Measurements from ENCODE around the gene TREML4.
A peak's percentile ranks its signal among the peaks of the same experiment; 100 is the strongest.
"Not testable (repeated sequence)": the region's sequence is repeated elsewhere in the genome, so short reads cannot be mapped to it uniquely, and the experiment has no call there.

Gene TREML4

DNA sequence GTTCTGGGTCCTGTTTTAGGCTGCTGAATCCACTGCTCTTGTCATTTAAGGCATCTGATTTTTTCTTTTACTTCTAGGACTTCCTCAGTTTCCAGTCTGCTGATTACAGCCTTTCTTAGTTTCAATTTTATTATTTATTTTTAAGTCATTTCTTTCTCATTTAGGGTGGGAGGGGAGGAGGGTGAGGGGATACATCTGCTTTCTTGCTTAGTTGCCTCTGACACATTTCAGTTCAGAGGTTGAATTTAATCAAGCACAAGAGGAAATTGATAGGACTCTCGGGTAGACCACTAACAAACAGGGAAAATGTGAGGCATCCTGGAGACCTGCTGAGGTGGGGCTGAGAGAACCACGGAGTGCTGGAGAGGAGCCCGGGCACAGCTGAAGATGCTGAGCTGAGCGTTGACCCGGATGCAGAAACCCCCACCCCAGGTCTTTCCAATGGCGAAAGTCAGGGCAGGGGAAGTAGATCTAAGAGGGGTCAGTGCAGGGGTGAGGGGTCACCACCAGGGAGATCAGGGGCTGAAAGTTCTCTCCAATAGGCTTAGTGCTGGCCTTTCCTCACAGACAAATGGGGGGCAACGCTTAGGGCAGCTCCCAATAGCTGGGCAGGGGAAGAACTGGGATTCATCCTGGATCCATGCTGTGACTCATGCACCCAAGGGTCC is 19.6 kb upstream of the TREML4 start:
- DNase-seq (ENCODE audit: low spot score), result no peak

DNA sequence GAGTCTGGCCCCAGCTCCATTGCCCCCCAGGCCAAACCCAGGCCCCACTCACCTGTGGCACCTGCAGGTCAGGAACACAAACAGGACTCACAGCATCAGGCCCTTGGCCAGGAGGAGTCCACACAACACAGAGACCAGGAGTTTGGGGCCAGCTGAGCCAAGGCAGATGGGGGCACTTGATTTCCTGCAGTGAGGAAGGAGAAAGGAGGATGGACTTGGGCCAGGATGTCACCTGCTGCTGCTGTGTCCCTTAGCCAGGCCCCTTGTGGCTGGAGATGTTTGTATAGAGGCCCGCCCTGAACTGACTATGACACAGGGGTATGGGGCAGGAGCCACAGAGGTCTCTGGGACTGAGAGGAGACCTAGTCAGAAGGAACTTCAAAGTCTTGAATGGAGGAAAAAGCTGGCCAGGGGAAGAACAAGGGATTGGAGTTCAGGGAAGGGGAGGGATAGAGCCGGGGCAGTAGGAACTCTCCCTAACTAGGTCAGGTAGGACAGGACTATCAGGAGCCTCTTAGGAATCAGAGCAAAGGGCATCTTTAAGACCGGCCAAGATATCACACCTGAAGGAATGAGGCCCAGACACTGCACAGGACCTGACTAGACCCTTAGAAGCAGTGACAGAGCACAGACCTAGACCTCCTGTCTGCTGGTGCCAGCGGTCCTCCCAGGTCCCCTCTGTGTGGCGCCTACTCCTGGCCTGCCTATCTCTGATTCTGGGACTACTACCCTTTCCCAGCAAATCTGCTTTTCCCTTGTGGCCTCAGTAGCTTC is 18.4 kb upstream of the TREML4 start:
- no peak for DNase-seq (ENCODE audit: low spot score)

DNA sequence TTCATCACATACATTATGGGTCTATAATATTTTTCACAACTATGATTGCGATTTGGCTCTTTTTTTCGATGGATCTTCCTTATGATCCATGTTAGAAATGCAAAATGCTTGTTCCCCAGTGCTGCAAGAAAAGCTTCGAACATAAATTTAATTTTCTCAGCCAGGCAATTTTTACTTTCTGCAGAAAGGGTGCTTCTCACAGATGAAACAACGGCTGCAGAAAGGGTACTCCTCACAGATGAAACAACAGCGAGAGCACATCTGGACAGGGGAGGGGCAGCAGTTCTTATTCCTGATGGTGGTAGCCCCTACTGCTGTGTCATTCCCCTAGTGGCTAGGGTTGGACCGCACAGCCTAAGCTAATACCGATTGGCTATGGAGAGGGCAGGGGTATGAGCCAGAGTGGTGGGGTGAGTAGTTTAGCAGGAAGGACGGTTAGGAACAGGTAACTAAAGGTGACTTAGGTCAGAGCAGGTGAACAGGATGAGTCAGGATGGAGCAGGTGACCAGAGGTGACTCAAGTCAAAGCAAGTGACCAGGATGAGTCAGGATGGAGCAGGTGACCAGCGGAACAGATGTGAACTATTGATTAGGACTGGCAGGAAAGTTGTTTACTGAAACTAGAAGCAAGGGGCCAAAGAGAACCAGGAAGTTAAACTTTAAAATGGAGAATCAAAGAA is 13.4 kb upstream of the TREML4 start:
- peak; percentile 7 for DNase-seq (ENCODE audit: low spot score)

DNA sequence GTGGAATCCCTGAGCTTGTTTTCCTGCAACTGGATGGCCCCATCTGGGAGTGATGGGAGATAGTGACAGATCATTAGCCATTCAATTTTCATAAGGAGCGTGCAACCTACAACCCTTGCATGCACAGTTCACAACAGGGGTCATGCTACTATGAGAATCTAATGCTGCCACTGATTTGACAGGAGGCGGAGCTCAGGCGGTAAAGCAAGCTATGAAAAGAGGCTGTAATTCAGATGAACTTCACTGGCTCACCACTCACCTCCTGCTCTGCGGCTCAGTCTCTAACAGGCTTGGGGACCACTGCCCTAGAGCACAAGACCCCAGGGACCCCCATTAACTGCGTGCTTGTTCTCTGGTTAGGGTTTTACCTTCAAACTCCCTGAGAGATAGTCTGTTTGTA is 12.4 kb upstream of the TREML4 start:
- no peak for DNase-seq (ENCODE audit: low spot score)

DNA sequence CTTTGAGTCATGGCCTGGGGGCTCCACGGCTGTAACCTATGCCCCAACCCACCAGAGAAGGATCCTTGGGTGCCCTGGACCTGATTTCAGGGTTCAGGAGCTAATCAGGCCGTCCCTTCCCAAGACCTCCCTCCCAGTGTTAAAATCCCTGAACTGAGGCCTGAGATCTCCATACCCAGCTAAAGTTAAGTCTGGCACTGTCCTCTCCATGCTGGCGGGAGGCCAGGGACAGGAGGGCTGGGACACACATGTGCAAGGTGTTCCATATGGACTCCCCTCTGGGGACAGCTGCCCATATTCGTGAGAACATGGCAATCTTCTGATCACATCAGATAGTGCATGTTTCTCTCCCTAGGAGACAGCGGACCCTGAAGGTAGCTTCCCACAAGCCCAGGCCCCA is 11.5 kb upstream of the TREML4 start:
- no peak for DNase-seq (ENCODE audit: low spot score)

DNA sequence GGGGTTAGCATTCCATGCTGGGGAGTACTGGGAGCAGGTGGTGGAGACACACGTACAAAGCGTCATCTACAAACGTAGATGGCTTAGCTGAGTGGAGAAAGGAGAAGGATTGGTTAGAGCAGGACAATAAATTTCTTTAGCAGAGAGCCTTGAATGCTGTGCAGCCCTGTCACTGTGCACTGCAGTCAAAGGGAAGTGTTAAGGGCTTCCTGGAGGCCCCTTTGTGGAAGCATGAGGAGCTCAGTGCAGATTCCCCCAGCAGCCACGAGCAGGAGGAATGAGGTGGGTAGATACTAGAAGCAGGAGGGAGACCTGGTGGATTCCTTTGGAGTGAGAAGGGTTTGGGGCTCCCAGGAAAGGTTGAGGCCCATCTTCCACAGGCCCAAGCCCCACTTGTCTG is 6.1 kb upstream of the TREML4 start:
- no peak for DNase-seq (ENCODE audit: low spot score)

DNA sequence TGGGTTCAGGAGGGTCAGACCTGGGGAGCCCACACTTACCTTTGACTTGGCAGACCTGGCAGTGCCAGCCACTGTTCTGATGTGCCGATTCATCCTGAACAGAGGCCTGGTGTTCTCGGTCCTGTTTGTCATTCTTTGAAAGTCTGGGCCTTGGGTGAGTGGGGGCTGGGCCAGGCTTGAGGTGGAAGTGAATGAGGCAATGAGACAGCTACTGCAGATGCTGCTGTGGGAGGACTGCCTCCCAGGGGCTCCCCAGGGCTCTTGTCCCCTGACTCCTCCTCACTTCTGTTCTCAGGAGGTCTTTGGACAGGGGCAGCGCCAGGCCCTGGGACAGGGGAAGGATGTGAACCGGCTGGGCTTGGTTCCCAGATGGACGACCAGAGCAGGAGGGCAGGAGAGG is 5.6 kb upstream of the TREML4 start:
- no peak for DNase-seq (ENCODE audit: low spot score)

DNA sequence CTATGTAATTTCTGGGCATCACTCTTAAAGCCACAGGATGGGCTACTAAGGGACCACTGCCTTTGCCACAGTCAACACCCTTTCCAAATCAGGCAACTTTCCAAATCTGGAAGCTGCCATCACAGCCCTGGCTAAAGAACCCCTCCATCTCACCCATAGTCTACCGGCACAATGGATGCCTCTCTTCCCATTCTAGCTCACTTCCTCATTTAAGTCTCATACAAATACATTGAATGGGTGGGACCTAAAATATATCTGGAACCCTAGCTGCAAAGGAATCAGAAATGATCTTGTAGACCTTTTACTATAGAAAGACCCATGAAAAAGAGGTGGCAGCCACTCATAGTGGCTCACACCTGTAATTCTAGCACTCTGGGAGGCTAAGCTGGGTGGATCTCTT is 3.3 kb upstream of the TREML4 start:
- DNase-seq (ENCODE audit: low spot score), result no peak

DNA sequence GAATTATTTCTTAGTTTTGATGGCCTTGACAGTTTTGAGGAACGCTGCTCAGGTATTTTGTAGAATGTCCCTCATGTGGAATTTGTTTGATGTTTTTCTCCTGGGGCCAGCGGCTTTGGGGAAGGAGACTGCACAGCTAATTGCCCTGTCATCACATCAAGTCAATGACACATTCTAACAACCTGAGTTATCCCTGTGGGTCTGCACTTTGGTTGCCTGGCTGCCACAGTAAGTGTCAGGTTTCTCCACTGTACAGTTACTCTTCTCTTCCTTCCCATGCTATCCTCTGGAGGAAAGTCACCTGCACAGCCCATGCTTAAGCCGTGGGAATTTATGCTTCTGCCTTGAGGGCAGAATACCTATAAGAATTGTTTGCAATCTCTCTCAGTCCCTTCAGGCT is 1.4 kb upstream of the TREML4 start:
- DNase-seq (ENCODE audit: low spot score), result no peak

DNA sequence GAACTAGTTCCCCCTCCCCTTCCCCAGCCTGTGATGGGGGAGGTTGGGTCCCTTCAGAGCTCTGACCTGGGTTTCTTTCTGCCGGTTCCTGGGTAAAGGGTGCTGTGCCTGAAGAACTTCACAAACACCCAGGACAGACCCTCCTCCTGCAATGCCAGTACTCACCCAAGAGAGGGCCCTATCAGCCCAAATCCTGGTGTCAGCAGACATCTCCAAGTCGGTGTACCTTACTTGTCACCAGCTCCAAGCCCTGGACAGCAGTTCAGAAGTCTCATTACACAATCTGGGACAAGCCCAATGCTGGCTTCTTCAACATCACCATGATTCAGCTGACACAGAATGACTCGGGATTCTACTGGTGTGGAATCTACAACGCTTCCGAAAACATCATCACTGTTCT is 467 bp downstream of the TREML4 start:
- no peak for DNase-seq (ENCODE audit: low spot score)

DNA sequence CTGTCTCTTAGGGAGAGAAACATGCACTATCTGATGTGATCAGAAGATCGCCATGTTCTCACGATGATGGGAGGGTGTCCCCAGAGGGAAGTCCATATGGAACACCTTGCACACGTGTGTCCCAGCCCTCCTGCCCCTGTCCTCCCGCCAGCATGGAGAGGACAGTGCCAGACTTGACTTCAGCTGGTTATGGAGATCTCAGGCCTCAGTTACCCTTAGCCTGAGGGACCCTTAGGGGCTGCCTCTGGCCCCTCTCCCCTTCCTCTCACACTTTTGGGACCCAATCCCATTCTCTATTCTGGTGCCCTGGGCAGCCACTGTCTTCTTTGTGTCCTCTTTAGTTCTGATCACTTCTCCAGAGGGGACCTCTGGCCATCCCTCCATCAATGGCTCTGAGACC is 1.6 kb downstream of the TREML4 start:
- DNase-seq (ENCODE audit: low spot score), result no peak

DNA sequence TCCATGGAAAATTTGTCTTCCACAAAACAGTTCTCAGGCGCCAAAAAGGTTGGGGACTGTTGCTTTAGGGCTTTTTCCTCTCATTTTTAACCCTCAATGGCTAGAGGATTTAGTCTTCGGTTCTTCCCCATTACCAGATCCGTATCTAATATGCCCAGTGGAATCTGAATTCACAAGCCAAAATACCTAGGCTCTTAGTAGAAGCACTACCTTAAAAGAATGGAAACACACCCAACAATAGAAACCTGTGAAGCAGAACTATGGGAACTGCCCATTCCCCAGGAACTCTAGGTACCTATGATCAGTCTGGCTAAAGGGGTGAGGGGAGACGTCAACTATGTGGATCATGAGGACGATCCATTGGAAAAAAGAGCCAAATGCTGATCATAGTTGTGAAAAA is 3.1 kb downstream of the TREML4 start:
- DNase-seq (ENCODE audit: low spot score), result no peak

DNA sequence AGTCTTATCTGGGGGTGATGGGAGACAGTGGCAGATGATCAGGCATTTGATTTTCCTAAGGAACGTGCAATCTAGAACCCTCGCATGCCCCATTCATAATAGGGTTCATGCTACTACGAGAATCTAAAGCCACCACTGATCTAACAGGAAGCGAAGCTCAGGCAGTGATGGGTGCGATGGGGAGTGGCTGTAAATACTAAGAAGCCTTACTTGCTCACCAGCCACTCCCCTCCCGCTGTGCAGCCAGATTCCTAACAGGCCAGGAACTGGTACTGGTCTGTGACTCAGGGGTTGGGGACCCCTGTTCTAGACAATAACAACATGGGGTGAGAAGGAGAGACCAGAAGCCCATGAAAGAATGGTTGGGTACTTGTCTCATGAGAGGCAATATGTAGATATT is 4.5 kb downstream of the TREML4 start:
- no peak for DNase-seq (ENCODE audit: low spot score)

DNA sequence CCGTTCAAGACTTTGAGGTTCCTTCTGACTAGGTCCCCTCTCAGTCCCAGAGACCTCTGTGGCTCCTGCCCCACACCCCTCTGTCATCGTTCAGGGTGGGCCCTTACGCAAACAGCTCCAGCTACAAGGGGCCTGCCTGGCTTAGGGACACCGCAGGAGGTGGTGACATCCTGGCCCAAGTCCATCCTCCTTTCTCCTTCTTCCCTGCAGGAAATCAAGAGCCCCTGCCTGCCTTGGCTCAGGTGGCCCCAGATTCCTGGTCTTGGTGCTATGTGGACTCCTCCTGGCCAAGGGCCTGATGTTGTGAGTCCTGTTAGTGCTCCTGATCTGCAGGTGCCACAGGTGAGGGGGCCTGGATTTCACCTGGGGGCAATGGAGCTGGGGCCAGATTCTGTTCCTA is 8.1 kb downstream of the TREML4 start:
- DNase-seq (ENCODE audit: low spot score), result no peak

DNA sequence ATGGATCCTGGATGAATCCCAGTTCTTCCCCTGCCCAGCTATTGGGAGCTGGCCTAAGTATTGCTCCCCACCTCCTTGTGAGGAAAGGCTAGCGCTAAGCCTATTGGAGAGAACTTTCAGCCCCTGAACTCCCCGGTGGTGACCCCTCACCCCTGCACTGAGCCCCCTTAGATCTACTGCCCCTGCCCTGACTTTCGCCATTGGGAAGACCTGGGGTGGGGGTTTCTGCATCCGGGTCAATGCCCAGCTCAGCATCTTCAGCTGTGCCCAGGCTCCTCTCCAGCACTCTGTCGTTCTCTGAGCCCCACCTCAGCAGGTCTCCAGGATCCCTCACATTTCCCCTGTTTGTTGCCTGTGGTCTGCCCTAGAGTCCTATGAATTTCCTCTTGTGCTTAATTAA is 9.0 kb downstream of the TREML4 start:
- DNase-seq (ENCODE audit: low spot score), result no peak

DNA sequence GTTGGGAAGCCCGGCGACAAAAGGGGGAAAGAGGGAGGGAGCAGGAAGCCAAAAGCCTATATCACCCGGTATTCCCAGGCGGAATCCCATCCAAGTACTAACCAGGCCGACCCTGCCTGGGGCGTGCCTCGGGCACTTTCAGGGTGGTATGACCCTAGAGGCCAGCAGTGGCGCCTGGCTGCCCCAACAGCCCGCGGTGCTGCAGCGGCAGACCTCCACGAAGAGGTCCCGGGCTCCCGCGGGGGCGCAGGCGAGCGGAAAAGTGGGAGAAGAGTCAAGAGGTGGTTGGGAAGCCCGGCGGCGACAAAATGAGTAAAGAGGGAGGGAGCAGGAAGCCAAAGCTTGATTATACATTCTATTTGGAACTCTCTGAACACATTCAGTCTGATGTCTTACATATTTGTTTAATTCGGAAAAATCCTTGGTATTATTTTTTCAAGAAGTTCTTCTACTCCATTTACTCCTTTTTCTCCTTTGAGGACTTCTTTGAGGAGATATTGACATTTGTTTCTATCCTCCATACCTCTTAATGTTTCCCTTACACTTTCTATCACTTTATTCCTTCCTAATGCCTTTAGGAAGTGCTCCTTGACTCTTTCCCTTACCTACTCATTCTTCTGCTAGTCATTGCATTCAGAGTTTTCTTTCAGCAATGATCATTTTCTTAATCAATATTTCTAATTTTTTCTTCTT is 11.5 kb downstream of the TREML4 start:
- no peak for DNase-seq (ENCODE audit: low spot score)

DNA sequence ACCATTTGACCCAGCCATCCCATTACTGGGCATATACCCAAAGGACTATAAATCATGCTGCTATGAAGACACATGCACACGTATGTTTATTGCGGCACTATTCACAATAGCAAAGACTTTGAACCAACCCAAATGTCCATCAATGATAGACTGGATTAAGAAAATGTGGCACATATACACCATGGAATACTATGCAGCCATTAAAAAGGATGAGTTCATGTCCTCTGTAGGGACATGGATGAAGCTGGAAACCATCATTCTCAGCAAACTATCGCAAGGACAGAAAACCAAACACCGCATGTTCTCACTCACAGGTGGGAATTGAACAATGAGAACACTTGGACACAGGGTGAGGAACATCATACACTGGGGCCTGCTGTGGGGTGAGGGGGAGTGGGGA is 18.4 kb downstream of the TREML4 start:
- DNase-seq (ENCODE audit: low spot score), result not testable (repeated sequence)

DNA sequence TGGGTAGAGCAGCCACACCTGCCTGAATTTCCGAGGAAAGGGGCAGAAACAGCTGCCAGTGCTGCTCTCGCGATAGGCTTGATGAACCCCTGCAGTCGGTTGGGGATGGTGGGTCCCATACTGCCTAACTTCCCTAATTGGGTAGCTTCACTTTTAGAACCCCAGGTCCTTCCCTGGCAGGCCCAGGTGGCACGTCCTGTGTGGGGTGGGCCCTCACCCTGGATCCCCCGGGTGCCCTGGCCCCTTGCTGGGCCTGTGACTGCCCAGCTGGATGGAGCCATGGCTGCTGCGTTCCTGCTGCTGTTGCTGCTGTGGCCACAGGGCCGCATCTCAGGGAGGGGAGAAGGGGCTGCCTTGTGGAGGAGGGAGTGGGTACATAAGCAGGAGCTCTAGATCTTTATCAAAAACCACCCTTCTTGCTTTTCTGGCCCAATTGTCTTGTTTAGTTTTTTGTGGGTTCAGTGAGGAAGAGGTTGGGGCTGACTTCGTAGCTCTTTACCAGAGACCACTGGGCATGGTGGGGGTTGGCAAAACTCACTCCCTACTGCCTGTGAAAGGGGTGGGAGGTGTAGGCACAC is 19.2 kb downstream of the TREML4 start:
- no peak for DNase-seq (ENCODE audit: low spot score)

DNA sequence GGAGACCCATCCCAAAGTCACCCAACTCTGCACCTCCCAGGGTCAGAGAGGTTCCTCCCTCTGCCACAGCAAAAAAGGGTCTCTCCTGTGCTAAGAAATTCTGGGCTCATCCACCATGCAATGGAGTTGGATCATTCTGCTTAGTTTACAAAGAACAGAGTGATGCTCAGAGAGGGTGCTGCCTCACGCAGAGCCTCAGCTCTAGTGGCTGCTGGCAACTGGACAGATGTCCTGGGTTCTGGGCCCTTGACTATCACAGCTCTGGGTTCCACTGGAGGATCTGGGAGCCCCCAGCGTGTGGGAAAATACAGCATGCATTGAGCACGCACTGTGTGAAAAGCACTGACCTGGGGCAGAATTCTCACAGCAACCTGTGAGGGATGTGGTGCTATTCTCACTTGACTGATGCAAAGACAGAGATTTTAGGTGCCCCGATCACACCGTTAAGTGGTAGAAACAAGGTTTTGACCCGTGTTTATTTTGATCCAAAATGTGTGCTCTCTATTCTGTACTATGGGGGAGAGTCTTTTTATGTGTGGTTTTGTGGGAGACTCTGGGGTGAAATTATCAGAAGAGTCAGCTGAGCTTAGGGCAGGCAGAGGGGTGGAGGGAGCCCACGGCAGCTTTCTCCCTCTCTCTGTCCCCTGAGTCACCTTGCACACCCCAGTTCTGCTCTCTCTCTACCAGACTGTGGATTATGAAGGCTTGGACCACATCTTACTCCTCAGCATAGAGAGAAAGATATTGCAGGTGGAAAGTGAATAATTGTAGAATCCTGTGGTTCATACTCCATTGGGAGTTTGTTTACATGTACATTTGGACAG is 19.9 kb downstream of the TREML4 start:
- DNase-seq (ENCODE audit: low spot score), result no peak

DNA sequence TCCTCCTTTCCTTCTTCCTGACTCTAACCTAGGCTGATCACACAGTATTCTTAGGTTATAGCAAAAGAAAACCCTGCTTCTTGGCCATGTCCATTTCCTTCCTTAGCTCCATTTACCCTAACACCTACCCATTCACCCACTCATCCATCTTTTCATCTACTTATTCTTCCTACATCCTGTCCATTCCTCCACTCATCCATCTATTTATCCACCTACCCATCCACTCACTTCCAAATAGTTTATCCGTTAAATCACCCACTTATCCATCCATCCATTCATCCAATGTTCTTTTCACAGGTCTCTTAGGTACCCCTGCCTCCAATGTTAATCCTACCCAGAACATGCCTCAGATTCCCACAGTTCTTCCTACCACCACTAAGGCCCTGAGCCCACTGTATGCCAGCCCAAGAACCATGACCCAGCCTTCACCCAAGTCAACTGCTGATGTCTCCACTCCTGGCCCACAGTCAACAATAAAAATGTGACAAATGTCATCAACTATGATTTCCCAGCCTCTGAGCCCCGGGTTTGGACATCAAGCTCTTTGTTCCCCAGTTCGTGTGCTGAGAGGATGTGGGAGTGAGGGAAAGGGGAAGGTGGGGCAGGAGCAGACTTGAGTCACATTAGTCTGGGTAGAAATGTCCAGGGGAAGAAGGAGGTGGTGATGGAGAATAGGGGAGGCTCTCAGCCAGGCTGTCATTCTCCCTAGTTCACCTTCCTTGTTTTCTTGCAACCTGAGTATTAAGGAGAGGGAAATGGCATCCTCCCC is 24.4 kb downstream of the TREML4 start:
- no peak for DNase-seq (ENCODE audit: low spot score)

DNA sequence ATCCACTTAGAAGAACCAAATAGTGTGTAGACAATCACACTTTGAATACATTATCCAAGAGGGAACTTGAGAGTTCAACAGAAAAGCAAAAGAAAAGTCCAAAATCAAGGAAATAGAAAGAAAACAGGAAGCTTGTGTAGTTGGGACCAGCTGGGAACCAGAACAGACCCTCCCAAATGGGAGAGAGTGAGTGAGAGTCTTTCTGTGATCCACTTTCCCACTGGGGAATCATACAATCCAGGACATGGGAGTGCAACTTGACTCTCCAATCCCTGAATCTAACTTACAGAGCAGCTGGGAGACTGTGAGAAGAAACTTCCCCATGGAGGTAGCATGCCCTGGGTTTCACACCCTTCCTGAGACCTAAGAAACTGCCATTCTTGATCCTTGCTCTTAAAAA is 27.0 kb downstream of the TREML4 start:
- no peak for DNase-seq (ENCODE audit: low spot score)

Data from LoVo (cell line).